HG03139 (cell line): ENCODE measurements around the gene OR2V1.
"Not testable (repeated sequence)": the region's sequence is repeated elsewhere in the genome, so short reads cannot be mapped to it uniquely, and the experiment has no call there.

Experiments
- ATAC-seq: cut with Tn5 transposase; IDR thresholded peaks from one replicate; pipeline ENCODE4 v1.9.1; 2021; ENCODE audit not compliant: unreplicated experiment

Gene OR2V1

DNA sequence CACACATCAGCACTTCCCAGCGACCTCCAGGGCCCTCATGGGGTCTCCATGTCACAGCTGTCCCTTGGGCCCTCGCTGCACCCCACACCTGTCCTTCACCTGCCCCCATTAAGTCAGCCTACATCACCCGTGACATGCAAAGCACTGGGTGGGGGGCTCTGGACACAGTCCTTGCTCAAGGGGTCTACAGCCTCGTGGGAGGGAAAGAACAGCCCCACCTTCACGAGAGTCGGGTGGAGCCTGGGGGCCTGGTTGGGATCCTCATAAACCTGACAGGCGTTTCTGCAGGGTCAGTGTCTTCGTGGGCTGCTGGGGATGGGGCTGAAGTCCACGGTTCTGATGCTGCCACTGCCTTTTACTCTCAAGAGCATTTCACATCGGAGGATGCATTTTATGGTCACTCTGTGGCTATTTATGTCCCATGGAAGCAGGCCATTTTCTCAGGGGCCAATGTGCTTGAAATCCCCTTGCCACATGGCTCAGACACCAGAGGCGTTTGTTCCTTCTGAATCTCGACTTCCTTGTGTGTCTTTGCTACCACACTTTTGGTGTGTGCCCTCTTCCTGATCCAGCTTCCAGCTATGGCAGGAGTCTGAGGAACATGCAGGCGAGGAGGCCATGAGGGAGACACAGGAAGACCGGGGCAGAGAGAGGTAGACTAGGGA, at the start of gene OR2V1:
Gene OR2V1, minus strand, starts transcription at position 338 of the 665 bp plus-strand sequence. CDS start 5,865 bp downstream, outside the sequence.
- no peak for ATAC-seq

- ATAC-seq = not testable (repeated sequence)
These were observed 46.6 kb upstream of the OR2V1 start for GRCh38 chr5:181177559-181177958.

GRCh38 chr5:181176254-181176952, 45.4 kb upstream of the OR2V1 start:
- ATAC-seq = no peak

DNA sequence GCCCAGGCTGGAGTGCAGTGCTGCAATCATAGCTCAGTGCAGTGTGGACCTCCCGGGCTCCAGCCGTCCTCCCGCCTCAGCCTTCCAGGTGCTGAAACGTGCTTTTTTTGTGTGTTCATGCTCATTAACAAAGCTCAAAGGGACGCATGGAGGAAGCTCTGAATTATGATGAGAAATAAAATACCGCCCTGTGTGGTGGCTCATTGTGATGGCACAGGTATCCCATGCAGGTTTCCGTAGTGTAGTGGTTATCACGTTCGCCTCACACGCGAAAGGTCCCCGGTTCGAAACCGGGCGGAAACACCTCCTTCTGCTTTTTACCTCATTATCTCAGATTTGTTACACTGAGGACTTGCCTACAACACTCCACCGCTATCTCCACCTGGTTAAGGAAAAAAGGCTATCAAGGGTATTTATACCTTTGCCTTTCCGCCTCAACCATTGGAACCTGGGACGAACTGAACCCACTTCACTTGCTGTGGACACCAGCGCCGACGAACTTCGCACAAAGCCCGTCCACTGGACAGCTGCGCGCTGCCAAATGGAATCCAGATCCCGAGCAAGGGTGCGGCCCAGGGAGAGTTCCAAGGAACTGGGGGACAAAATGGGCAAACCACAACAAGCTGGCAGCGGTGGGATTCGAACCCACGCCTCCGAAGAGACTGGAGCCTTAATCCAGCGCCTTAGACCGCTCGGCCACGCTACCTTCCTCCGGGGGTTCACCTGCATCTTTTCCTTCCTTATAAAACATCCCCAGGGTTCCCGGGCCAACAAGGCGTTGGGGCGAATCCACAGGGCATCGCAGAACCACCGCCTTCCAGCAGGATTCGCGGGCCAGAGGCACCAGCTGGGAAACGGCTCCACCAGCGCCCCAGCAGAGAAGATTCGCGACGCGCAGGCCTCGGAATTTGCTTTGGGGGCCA, 42.7 kb upstream of the OR2V1 start:
- no peak for ATAC-seq

GRCh38 chr5:181173027-181173419, 42.1 kb upstream of the OR2V1 start:
- ATAC-seq = no peak

GRCh38 chr5:181171782-181172181, 40.8 kb upstream of the OR2V1 start:
- ATAC-seq = no peak

- ATAC-seq = no peak
These were observed 40.0 kb upstream of the OR2V1 start for GRCh38 chr5:181170996-181171395.

DNA sequence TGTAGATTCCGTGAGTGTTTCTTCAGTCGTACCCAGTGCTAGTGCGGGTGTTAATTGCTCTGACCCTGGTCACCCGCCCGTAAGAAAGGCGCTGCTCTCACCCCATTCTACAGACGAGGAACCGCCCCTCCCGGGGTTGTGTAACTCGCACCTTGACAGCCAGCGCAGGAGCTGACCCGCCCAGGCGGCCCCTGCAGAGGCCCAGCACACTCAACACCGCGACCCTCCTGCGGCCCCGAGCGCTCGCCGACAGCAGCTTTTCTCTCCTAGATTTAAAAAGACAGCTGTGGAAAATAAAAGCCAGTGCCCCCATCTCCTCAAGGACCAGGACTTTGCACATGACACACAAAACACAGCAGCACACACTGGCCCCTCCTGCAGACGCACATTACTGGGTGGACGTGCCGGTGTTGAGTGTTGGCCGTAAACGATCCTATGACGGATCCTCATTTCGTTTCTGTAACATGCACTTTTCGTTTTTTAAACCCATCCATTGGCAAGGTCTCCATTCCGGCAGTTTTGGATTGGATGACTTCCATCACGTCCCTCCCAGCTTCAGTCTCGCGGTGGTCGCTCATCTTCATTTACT, 39.4 kb upstream of the OR2V1 start:
- no peak for ATAC-seq

GRCh38 chr5:181169459-181170236, 38.7 kb upstream of the OR2V1 start:
- peak; percentile 39 for ATAC-seq

- ATAC-seq = no peak
These were observed 37.7 kb upstream of the OR2V1 start for GRCh38 chr5:181168595-181169118.

DNA sequence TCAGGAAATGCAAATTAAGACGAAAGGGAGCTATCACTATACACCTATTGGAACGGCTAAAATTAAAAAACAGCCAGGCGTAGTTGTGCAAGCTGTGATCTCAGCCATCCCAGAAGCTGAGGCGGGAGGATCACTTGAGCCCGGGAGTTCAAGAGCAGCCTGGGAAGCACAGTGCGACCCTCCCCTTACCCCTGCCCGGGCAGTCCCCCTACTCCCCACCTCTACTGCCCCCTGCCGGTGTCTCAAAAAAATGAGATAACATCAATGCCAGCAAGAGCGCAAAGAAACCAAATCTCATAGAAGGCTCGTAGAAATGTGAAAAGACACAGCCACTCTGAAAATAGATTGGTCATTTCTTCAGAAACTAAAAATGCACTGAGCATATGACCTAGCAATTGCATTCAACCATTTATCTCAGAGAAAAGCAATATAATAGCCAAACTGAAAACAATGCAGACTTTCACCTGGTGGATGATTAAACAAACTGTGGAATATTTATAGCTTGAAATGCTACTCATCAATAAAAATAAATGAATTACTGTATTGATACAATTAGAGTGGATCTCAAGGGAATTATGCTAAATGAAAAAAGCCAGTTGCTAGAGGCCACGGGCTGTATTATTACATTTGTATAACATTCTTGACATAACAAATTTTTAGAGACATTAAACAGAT, 37.0 kb upstream of the OR2V1 start:
- ATAC-seq = no peak

- ATAC-seq = no peak
These were observed 36.1 kb upstream of the OR2V1 start for GRCh38 chr5:181166812-181167733.

GRCh38 chr5:181164076-181164952, 33.3 kb upstream of the OR2V1 start:
- ATAC-seq = no peak

DNA sequence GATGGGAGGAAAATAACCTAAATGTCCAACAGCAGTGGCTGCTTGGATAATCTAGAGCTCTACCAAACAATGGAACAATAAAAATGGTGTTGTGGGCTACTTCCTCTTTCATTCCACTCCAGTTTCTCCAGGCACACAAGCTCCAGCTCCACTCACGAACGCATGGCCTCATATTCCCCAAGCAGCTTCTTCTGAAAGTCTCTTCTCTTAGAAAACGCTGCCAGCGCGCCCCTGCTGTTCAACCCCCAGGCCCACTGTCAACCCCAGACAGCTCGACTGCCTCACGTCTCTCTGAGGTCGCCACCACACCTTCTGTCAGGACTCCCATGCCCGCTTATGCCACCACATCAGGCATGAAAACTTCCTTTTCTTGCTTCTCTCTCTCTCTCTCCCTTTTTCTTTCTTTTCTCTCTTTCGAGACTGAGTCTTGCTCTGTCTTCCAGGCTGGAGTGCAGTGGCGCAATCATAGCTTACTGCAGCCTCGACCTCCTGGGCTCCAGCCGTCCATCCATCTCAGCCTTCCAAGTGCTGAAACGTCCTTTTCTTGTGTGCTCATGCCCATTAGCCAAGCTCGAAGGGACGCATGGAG, 32.6 kb upstream of the OR2V1 start:
- no peak for ATAC-seq

DNA sequence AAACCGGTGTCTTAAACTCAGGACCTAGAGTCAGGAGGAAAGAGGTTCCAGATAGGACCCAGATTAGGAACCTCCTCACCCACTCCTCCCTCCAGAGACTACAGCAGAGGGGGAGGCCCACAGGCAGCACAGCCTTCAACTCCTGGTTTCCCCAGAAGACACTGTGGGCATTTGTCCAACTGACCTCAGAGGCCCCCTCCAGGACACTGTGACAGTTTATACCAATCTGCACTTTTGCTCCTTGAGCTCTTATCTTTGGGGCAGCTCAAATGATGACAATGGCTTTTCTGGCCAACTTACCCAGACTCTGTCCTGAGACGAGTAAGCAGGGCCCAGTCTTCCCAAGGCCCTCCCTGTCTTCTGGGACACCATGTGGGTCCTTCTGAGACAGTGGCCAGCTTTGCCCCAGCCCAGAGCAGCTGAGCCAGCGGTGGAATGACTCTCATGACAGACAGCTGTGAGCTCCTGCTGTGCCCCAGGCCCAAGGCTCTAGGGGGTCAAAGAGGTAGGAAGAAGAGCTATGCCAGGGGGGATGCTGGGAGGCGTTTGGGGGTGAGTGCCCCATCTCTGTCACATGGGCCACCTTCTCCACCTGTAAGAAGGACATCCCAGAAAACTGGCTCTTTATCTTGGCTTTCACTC, 30.7 kb upstream of the OR2V1 start:
- no peak for ATAC-seq

GRCh38 chr5:181160755-181161533, 30.0 kb upstream of the OR2V1 start:
- not testable (repeated sequence) for ATAC-seq
